Subcutaneous adipose tissue (tissue), 4 donors: ENCODE data around the gene SLC1A4. TPM values are rescaled to one million over a fixed set of nuclear protein-coding genes. Genes with fewer than 3 reads are reported as not detected.

Experiments used
- total RNA-seq, 4 donors: library from RNA; depleted of rRNA; stranded (reverse); fragments of >200 nt; gene quantifications; one replicate each; pipeline ENCODE4 v1.1.0, GENCODE V29; 2016
- TF ChIP-seq, protein P1 (sequence below): fragments of 450-650 bp; IDR thresholded peaks from one replicate; pipeline ENCODE4 v1.5.1; 2016; ENCODE audit warnings: low read depth, mild to moderate bottlenecking, control low read depth, antibody characterized with exemption, moderate library complexity

The SLC1A4 gene
- total RNA-seq, 4 donors from 2014 or later = 2.6 to 15.5 (median 6.8) TPM

DNA sequence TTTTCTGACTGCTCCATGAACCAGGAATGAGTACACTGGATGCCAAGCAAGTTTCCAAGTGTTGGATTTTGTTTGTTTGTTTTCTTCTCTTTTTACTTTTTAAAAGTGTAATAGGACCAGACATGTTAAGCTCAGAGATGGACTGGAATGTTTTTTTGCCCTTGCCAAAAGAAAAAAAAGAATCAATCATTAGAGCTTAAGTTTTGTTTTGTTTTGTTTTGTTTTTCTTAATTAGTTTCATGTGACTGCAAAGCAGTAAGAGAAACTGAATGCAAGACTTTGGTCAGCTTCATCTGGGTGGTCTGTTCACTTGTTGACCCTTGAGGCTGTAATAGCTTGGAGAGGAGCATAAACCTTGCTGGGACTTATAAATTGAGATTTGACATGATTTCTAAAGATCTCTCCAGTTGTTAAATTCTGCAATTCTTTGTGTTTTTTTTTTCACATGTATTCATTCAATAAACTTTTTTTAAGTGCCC lies 42.4 kb upstream of the SLC1A4 start:
- TF ChIP-seq, protein P1, sequence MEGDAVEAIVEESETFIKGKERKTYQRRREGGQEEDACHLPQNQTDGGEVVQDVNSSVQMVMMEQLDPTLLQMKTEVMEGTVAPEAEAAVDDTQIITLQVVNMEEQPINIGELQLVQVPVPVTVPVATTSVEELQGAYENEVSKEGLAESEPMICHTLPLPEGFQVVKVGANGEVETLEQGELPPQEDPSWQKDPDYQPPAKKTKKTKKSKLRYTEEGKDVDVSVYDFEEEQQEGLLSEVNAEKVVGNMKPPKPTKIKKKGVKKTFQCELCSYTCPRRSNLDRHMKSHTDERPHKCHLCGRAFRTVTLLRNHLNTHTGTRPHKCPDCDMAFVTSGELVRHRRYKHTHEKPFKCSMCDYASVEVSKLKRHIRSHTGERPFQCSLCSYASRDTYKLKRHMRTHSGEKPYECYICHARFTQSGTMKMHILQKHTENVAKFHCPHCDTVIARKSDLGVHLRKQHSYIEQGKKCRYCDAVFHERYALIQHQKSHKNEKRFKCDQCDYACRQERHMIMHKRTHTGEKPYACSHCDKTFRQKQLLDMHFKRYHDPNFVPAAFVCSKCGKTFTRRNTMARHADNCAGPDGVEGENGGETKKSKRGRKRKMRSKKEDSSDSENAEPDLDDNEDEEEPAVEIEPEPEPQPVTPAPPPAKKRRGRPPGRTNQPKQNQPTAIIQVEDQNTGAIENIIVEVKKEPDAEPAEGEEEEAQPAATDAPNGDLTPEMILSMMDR = no peak

DNA sequence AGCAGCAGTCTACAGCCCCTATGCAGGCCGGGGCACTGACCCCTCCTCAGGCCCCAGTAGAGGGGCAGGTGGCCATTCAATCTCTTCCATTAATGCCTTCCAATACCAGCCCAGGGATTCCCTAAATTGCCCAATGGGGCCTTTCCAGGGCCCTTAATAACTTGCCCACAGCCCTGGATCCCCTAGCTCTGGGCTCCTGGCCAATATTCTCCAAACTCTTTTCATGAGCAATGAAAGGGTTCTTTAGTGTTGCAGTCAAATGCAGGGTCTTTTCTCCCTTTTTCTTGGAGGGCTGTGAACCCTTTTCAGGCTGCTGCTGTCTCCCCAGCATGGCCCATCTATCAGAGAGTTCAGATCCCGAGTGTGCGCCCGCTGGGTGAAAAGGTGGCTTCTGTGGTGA lies 41.3 kb upstream of the SLC1A4 start:
- TF ChIP-seq, protein P1 = no peak

DNA sequence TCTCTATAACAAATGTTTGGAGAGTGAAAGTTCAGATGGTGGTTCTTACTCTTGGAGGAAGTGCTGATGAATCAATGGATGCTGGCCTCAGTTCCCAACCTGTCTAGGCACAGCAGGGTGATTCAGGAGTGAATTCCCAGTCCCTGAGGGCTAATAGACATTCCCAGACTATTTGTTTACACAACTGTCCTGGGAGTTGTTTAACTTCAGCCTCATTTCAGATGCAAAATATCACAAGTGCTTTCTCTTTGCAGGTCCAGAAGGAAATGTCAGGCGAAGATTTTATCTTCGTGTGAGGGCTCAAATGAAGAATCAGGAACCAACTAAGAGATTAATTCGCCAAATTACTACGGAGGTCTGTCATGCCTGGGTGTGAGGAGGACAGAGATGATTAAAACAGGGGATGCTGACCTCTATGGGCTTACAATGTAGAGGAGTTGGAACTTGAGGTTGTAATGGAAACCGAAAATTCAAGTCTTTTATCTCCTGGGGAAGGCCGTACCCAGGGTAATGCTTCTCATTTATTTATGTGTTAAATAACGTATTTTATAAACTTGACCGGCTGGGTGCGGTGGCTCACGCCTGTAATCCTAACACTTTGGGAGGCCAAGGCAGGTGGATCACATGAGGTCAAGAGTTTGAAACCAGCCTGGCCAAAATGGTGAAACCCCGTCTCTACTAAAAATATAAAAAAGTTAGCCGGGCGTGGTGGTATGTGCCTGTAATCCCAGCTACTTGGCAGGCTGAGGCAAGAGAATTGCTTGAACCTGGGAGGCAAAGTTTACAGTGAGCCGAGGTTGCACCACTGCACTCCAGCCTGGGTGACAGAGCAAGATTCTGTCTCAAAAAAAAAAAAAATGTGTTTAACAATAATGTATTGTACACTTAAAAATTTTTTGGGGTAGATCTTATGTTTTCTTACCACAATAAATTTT lies 38.7 kb upstream of the SLC1A4 start:
- TF ChIP-seq, protein P1 = no peak

DNA sequence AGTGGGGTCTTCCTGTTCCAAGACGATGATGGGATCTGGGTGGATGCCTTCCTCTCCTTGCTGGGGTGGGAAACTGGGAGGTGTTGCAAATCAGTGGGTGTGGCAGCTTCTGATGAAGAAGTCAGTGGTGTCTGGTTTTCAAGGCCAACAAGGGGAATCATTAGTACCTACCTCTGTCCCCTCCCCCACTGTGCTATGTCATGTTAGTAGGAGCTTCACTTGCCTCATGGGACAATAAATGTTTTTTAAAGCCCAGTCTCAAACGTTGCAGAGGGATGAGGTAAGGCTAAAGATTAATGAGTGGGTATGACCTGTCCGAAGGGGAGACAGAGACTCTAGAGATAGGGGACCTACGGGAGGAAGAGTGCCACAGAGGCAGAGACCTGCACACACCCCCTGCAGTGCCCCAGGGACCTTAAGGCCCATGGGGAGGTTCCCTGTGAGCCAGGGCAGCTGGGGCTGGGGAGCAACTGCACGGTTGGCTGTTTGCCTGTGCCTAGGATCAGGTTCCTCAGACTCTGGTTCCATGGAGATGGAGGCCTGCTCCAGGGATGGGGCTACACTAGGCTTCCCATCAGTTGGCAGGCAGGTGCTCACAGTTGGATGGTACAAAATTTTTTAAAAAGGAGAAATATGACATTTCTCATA lies 37.8 kb upstream of the SLC1A4 start:
- TF ChIP-seq, protein P1 = no peak

DNA sequence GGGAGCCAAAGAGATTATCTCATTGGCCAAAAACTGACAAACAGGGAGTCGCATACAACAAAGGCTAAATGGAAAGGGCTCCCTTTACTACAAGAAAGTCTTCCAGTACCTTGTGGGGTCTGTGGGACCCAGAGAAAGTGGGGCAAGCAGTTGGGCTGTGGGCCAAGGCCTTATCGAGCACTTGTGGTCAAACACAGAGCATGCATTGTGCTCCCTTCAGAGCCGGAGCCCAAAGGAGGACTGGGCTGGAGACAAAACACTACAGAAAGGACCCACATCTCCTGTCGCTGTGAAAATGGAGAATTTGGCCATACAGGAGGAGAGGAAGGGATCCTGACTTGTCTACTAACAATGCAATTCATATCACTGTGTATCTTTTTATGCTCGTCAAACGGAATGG lies 37.1 kb upstream of the SLC1A4 start:
- TF ChIP-seq, protein P1 = no peak

DNA sequence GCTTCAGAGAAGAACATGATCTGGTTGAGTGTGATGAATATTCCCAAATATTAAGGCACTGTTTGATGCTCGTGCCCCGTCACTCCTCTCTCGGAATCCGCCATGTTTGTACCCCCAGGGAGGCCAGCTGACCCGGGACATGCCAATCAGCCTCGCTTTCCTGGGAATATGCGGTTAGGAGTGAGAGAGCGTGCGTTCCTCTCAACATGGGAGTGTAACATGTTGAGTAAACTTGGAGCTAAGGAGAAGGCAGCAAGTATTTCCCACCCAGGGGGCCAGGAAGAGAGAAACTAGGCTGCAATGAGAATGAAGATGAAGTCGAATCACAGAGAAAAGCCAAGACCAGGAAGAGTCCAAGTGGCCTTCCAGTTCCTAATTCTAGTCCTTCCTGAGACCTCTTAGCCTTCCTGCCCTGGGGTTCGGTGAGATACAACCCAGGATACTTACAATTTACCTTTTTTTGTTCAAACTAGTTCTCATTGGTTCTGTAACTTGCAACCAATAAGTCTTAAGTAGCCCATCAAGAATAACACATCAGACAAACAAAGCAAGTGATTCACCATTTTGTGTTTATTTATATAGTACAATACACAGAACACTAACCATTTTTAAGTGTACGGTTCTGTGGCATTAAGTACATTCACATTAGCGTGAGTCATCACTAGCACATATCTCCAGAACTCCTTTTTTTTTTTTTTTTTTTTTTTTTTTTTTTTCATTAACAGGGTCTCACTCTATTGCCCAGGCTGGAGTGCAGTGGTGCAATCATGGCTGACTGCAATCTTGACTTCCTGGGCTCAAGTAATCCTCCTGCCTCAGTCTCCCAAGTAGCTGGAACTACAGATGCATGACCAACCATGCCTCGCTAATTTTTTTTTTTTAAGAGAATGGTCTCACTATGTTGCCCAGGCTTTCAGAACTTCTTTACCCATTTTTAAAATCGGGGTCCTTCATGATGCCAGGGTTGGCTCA lies 36.4 kb upstream of the SLC1A4 start:
- TF ChIP-seq, protein P1 = no peak
